ENCODE results near the gene RYR2. TPM values are rescaled to one million over a fixed set of nuclear protein-coding genes. Genes with fewer than 3 reads are reported as not detected.
"Not testable (repeated sequence)": the region's sequence is repeated elsewhere in the genome, so short reads cannot be mapped to it uniquely, and the experiment has no call there.

Gene RYR2
- total RNA-seq, 1 donor from 2014 or later = 15.2 TPM

- Histone ChIP-seq H3K27me3 (no peaks in the 10 kb centered on the region), H3K27ac (no peak overlapping the region), H3K4me3 (no peak overlapping the region), H3K36me3 (peaks cover 0 to 1% of the 10 kb centered on the region in 2 donors), H3K4me1 (no peaks in the 10 kb centered on the region), H3K9me3 (no peaks in the 10 kb centered on the region)
- no peak for DNase-seq (ENCODE audit: low spot score in 2 of 2)
- TF ChIP-seq CTCF (IDR thresholded peaks at IDR 0.05) = no peak
- intact Hi-C loops (cut with DNase I) = no loop called here
These were observed 792.5 kb downstream of the RYR2 start for GRCh38 chr1:237834461-237834860.

GRCh38 chr1:237838320-237838719, 796.3 kb downstream of the RYR2 start:
- intact Hi-C loops (cut with DNase I) = no loop called here
- no peak for TF ChIP-seq CTCF (IDR thresholded peaks at IDR 0.05)

GRCh38 chr1:237838904-237839534, 797.0 kb downstream of the RYR2 start:
- Histone ChIP-seq H3K4me3 (no peak overlapping the region), H3K27me3 (no peaks in the 10 kb centered on the region), H3K9me3 (peaks cover 0 to 6% of the 10 kb centered on the region in 2 donors), H3K36me3 (no peaks in the 10 kb centered on the region), H3K27ac (no peak overlapping the region), H3K4me1 (no peaks in the 10 kb centered on the region)
- no peak for TF ChIP-seq CTCF (IDR thresholded peaks at IDR 0.05)
- intact Hi-C loops (cut with DNase I) = no loop called here
- DNase-seq (ENCODE audit: low spot score in 2 of 2) = no peak

More at GRCh38 chr1:237838320-237838719, 796.3 kb downstream of the RYR2 start:
- no peak for DNase-seq (ENCODE audit: low spot score in 2 of 2)
- Histone ChIP-seq H3K27ac (no peak overlapping the region), H3K27me3 (no peaks in the 10 kb centered on the region), H3K4me1 (no peaks in the 10 kb centered on the region), H3K9me3 (peaks cover 0 to 3% of the 10 kb centered on the region in 2 donors), H3K4me3 (no peak overlapping the region), H3K36me3 (no peaks in the 10 kb centered on the region)

GRCh38 chr1:237841485-237841884, 799.5 kb downstream of the RYR2 start:
- Histone ChIP-seq H3K4me1 (no peaks in the 10 kb centered on the region), H3K9me3 (peaks cover 0 to 6% of the 10 kb centered on the region in 2 donors), H3K36me3 (no peaks in the 10 kb centered on the region), H3K27me3 (no peaks in the 10 kb centered on the region), H3K27ac (no peak overlapping the region), H3K4me3 (no peak overlapping the region)
- DNase-seq (ENCODE audit: low spot score in 2 of 2) = no peak
- intact Hi-C loops (cut with DNase I) = no loop called here
- no peak for TF ChIP-seq CTCF (IDR thresholded peaks at IDR 0.05)

- not testable (repeated sequence) for H3K9me3 ChIP-seq; H3K4me1 ChIP-seq; H3K27ac ChIP-seq; DNase-seq (ENCODE audit: low spot score in 2 of 2); H3K4me3 ChIP-seq; H3K36me3 ChIP-seq; H3K27me3 ChIP-seq
- intact Hi-C loops (cut with DNase I) = loop anchor here (2.0 kb wide), 1 partner anchor 45 kb away; no protein-coding TSS in a partner anchor
These were observed 801.5 kb downstream of the RYR2 start for GRCh38 chr1:237843516-237843915.

GRCh38 chr1:237851210-237851845, 809.3 kb downstream of the RYR2 start:
- H3K36me3 ChIP-seq = no peaks in the 10 kb centered on the region
- intact Hi-C loops (cut with DNase I) = no loop called here
- no peaks in the 10 kb centered on the region for H3K4me1 ChIP-seq
- no peak overlapping the region for H3K4me3 ChIP-seq
- H3K9me3 ChIP-seq = no peaks in the 10 kb centered on the region
- H3K27me3 ChIP-seq = no peaks in the 10 kb centered on the region
- peak in 1 of 3 experiments; percentile 34 for TF ChIP-seq CTCF (IDR thresholded peaks at IDR 0.05)
- no peak overlapping the region for H3K27ac ChIP-seq
- no peak for DNase-seq (ENCODE audit: low spot score in 2 of 2)
